Upper lobe of left lung (tissue), 4 donors: ENCODE data around the gene ZNF75A.

Experiments used
- CTCF ChIP-seq, 6 experiments: fragments of 450-650 bp in 4 of 6; fragments of 200-600 bp in 2 of 6; sonication (generic) in 2 of 6; IDR thresholded peaks; one replicate each; pipeline ENCODE4 v1.5.1; 2016 to 2019; ENCODE audit warnings: antibody characterized with exemption in 6 of 6
- EP300 ChIP-seq, 4 donors: sonication (generic); formaldehyde crosslinking; IDR thresholded peaks; one replicate each; pipeline ENCODE4 v1.5.1; 2017; ENCODE audit warnings: antibody characterized with exemption in 4 of 4, control low read depth in 2 of 4

DNA sequence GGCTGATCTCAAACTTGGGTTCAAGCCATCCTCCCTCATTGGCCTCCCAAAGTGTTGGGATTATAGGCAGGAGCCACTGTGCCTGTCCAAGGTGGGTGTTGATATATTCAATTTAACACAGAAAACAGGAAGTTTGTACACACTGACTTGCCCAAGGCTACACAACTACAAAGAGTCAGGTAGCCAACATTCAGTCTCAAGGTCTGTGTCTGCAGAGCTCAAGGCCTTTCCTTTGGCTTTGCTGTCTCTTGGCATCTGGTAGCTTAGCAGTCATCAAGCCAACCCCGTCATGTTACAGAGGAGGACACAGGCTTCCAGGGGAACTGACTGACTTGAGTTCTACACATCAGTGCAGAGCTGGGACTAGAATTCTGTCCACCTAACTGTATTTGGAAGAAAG lies 37.0 kb upstream of the ZNF75A start:
- TF ChIP-seq CTCF (IDR thresholded peaks at IDR 0.05) (no peak), EP300 (IDR thresholded peaks at IDR 0.05) (no peak)
